ENCODE measurements around the gene TH. TPM values are rescaled to one million over a fixed set of nuclear protein-coding genes. Genes with fewer than 3 reads are reported as not detected.

Gene TH
- total and polyA plus RNA-seq, 2 of the 8 experiments (the other 6 are each of a cell fraction or from before 2014, with no cell fraction given), result 0.09 TPM; not detected in 1

- no peak overlapping the region for H3K9ac ChIP-seq (replicated peaks in 1 of 4; ENCODE audit: extremely low read depth in 1 of 4, low read depth in 3 of 4, low read length in 3 of 4)
- no peak for DNase-seq (ENCODE audit: low read depth in 1 of 2, low spot score in 2 of 2)
- H3K27me3 ChIP-seq (replicated peaks in 1 of 4; ENCODE audit: control insufficient read depth in 3 of 4, extremely low read depth in 1 of 4, insufficient read depth in 3 of 4, low read length in 3 of 4), result no peaks in the 10 kb centered on the region
- TF ChIP-seq JUN (IDR thresholded peaks at IDR 0.05; ENCODE audit: low read depth, low read length) (no peak), GABPA (IDR thresholded peaks at IDR 0.05; ENCODE audit: borderline replicate concordance, insufficient read depth, low read length) (no peak), TBP (IDR thresholded peaks at IDR 0.05; ENCODE audit: low read depth, low read length) (no peak), TAF7 (optimal IDR thresholded peaks at IDR 0.05; ENCODE audit: borderline replicate concordance, low read depth, low read length) (no peak), CBX5 (IDR thresholded peaks at IDR 0.05; ENCODE audit: low read depth, low read length) (no peak), NRF1 (IDR thresholded peaks at IDR 0.05; ENCODE audit: low read depth, low read length) (no peak), CTCF (IDR thresholded peaks at IDR 0.05; ENCODE audit: control extremely low read depth in 1 of 3, insufficient read depth in 1 of 3, low read depth in 1 of 3, low read length in 3 of 3) (no peak), USF2 (IDR thresholded peaks at IDR 0.05; ENCODE audit: low read length) (no peak), MAFK (IDR thresholded peaks at IDR 0.05; ENCODE audit: low read depth, low read length) (no peak)
Measured at GRCh38 chr11:2176389-2176900, 4.8 kb upstream of the TH start.

More at GRCh38 chr11:2176389-2176900, 4.8 kb upstream of the TH start:
- Histone ChIP-seq H2AK5ac (ENCODE audit: low read depth, low read length) (no peak overlapping the region), H3K23me2 (ENCODE audit: low read depth, low read length) (no peaks in the 10 kb centered on the region), H3K18ac (ENCODE audit: extremely low read depth, low read length) (no peak overlapping the region), H3K4me3 (ENCODE audit: extremely low read depth in 1 of 4, insufficient read depth in 2 of 4, low read depth in 3 of 4, low read length in 4 of 4) (no peak overlapping the region), H2BK5ac (ENCODE audit: low read depth, low read length) (peak overlapping the region; percentile 36), H3K4me1 (replicated peaks in 1 of 4; ENCODE audit: control insufficient read depth in 3 of 4, insufficient read depth in 4 of 4, low read length in 3 of 4) (no peaks in the 10 kb centered on the region), H3K79me2 (ENCODE audit: control insufficient read depth in 1 of 2, insufficient read depth in 2 of 2, low read length in 2 of 2) (no peaks in the 10 kb centered on the region), H3K56ac (replicated peaks; ENCODE audit: insufficient read length, low read depth, low read length) (no peak overlapping the region), H2BK20ac (ENCODE audit: low read length) (no peak overlapping the region; the same call in 1 of the 2 replicates), H4K91ac (replicated peaks; ENCODE audit: insufficient read length, low read length) (peak overlapping the region; percentile 91), H4K8ac (ENCODE audit: extremely low read depth, insufficient read depth, low read length) (no peak overlapping the region), H2BK15ac (ENCODE audit: low read length) (0 out of 2 replicates have a peak overlapping the region, but pooled peaks have one; percentile 7), H3K23ac (ENCODE audit: insufficient read length) (no peak overlapping the region), H3K27ac (ENCODE audit: low read depth, low read length) (no peak overlapping the region), H3K36me3 (ENCODE audit: control insufficient read depth in 2 of 4, insufficient read depth in 4 of 4, low read length in 3 of 4) (no peaks in the 10 kb centered on the region), H2BK12ac (ENCODE audit: low read depth, low read length) (peak overlapping the region; percentile 45; the same call in 1 of the 2 replicates), H2AFZ (ENCODE audit: low read length) (no peak overlapping the region), H3K9me3 (ENCODE audit: insufficient read depth in 2 of 2, low read depth in 1 of 2, low read length in 1 of 2) (no peaks in the 10 kb centered on the region), H3K4ac (replicated peaks; ENCODE audit: insufficient read length, low read depth, low read length) (no peak overlapping the region), H4K5ac (ENCODE audit: insufficient read length, low read depth, low read length) (no peak overlapping the region), H3K4me2 (ENCODE audit: insufficient read depth in 1 of 2, low read depth in 2 of 2, low read length in 2 of 2) (no peak overlapping the region; a peak in 1 of 4 replicates), H4K20me1 (replicated peaks in 1 of 2; ENCODE audit: control insufficient read depth in 1 of 2, insufficient read depth in 2 of 2, low read length in 2 of 2) (peaks cover 0 to 6% of the 10 kb centered on the region in 2 experiments), H2BK120ac (replicated peaks; ENCODE audit: low read depth, low read length) (no peak overlapping the region), H3K14ac (ENCODE audit: insufficient read length) (no peak overlapping the region), H3K79me1 (ENCODE audit: low read depth, low read length) (no peaks in the 10 kb centered on the region)
- 89% methylated on average over 14 of the region's 14 CpGs; no CpG with 5 or more reads in 1 of the 2 experiments for WGBS, 2 experiments (ENCODE audit: extremely low coverage in 1 of 2, insufficient coverage in 1 of 2, insufficient read length in 1 of 2, insufficient replicate concordance in 2 of 2, low coverage in 1 of 2, low lambda C conversion rate in 2 of 2, missing lambda C conversion rate in 1 of 2)
- POLR2A ChIA-PET (ENCODE audit: partially characterized antibody), result no interaction called here
- no peak for FAIRE-seq
- CTCF ChIA-PET (ENCODE audit: partially characterized antibody), result interaction anchor here (1.5 to 3.6 kb wide), 2 partner anchors 10 to 18 kb away, joined by 3 to 15 read pairs; no protein-coding TSS in a partner anchor
